Pancreas (tissue), 10 donors: ENCODE measurements around the gene TGFB3. TPM values are rescaled to one million over a fixed set of nuclear protein-coding genes. Genes with fewer than 3 reads are reported as not detected.

Source experiments
- ATAC-seq, 4 donors: fragments of 200-7000 bp; cut with Tn5 transposase; one replicate each; pipeline versions ENCODE4 v1.8.0 to v1.9.1; 2020; ENCODE audit warnings: mild to moderate bottlenecking in 4 of 4, moderate library complexity in 4 of 4
- DNase-seq, 6 donors: peaks; one replicate each; pipeline ENCODE4 v3.0.0-alpha.2; 2020
- FAIRE-seq: peaks from 2 replicates; lab custom pipeline; 2012; peaks lifted over from hg19 to GRCh38; lab: Jason Lieb, UNC
- H3K27ac ChIP-seq, 4 donors: fragments of 200-600 bp; sonication (generic); 1 replicate in 3 of 4; 2 replicates in 1 of 4; pipeline versions ENCODE4 v1.5.0 to v1.8.0; 2020
- H3K27me3 ChIP-seq, 4 donors: fragments of 200-600 bp; one replicate each; pipeline ENCODE4 v1.8.0; 2021
- H3K36me3 ChIP-seq, 3 donors: fragments of 200-600 bp; sonication (generic) in 1 of 3; one replicate each; pipeline versions ENCODE4 v1.5.0 to v1.8.0; 2020 to 2021
- H3K4me1 ChIP-seq, 3 donors: fragments of 200-600 bp; one replicate each; pipeline ENCODE4 v1.8.0; 2021
- H3K4me3 ChIP-seq, 4 donors: fragments of 200-600 bp; sonication (generic) in 2 of 4; one replicate each; pipeline versions ENCODE4 v1.5.0 to v1.8.0; 2020 to 2021
- H3K9me3 ChIP-seq, 4 donors: fragments of 200-600 bp; one replicate each; pipeline ENCODE4 v1.8.0; 2021
- CTCF ChIP-seq, 4 donors: fragments of 200-600 bp; sonication (generic) in 3 of 4; IDR thresholded peaks; one replicate each; pipeline versions ENCODE4 v1.5.0 to v1.8.0; 2021; ENCODE audit warnings: antibody characterized with exemption in 4 of 4
- WGBS, 2 donors: extraction: QIAGEN DNeasy Blood & Tissue Kit; methylation state at CpG; one replicate each; pipeline ENCODE4 v1.1.7; 2013; 5-methylcytosine and 5-hydroxymethylcytosine counted together
- intact Hi-C, 3 donors: fragments of 100-400 bp; cut with DNase I; formaldehyde crosslinking; loops; one replicate each; pipeline versions ENCODE4 v1.11.1 to v1.14.2; 2022
- polyA plus RNA-seq, 2 donors: library from polyadenylated mRNA; stranded (reverse); fragments of 200-250 nt; gene quantifications; one replicate each; pipeline ENCODE4 v1.2.3, GENCODE V29; 2013
- total RNA-seq, 6 donors: library from RNA; stranded (reverse); fragmentation: NEBNext Ultra II Directional in 4 of 6; extraction: Animal tissue kit (Norgen Biotek cat#: 25700) in 4 of 6; gene quantifications; one replicate each; pipeline versions ENCODE4 v1.2.1 to v1.2.4, GENCODE V29; 2021 to 2023
- donor health status: healthy with polysubstance abuse.
- donor health status: DM: no; HTN: no; CAD: no; lungs with moderate emphysema.
- donor health status: DM: no; HTN: no; CAD: no.
- donor health status: control.
- donor health status: control.
- donor health status: Bipolar disorder and iron deficiency.
- donor health status: DM: yes; HTN: yes; CAD: no.
- donor health status: DM: no; HTN: no; CAD: no.
- donor health status: DM: no; HTN: no; CAD: no.
- donor health status: DM: yes; HTN: yes; CAD: no.

TGFB3 gene
- total and polyA plus RNA-seq, 8 donors, result 11.6 to 57.2 (median 31.6) TPM

- Histone ChIP-seq H3K36me3 (no peaks in the 10 kb centered on the region), H3K9me3 (no peaks in the 10 kb centered on the region), H3K4me3 (no peak overlapping the region), H3K4me1 (no peaks in the 10 kb centered on the region), H3K27ac (no peak overlapping the region), H3K27me3 (no peaks in the 10 kb centered on the region)
- DNase-seq (no peak), ATAC-seq (no peak), FAIRE-seq (no peak)
- WGBS, 2 donors, result 91 to 94% methylated on average over 3 of the region's 3 CpGs
- TF ChIP-seq CTCF (IDR thresholded peaks at IDR 0.05), result no peak
- intact Hi-C loops, result loop anchor here in 1 of 3 donors (5.0 kb wide), 1 partner anchor 68 kb away; no protein-coding TSS in a partner anchor
Observed at GRCh38 chr14:75909630-75910029, 72.2 kb downstream of the TGFB3 start.

Other genes starting within 250 kb of the TGFB3 start
- 10 to 100 TPM; 11.4 to 19.3 (median 14.2) TPM for gene IFT43, start 3.8 kb upstream of the TGFB3 start, total RNA-seq
- gene IFT43, start 3.8 kb upstream of the TGFB3 start, polyA plus RNA-seq, result 10 to 100 TPM; 43.2 to 46.3 TPM
- gene GPATCH2L, start 169.9 kb upstream of the TGFB3 start, total RNA-seq, result 10 to 100 TPM; 13.8 to 29.7 (median 17.4) TPM
- gene GPATCH2L, start 169.9 kb upstream of the TGFB3 start, polyA plus RNA-seq, result 1 to 10 TPM; 3.0 to 6.0 TPM